Pericardium fibroblast (primary cell): ENCODE results near the gene LMBR1. TPM values are rescaled to one million over a fixed set of nuclear protein-coding genes. Genes with fewer than 3 reads are reported as not detected.

Experiments used
- total RNA-seq: library from RNA; depleted of rRNA; stranded (reverse); fragments of >200 nt; gene quantifications from 2 replicates; pipeline ENCODE4 v1.2.3, GENCODE V29; 2015

Gene LMBR1
- 21.8 and 35.1 TPM in 2 replicates for total RNA-seq

DNA sequence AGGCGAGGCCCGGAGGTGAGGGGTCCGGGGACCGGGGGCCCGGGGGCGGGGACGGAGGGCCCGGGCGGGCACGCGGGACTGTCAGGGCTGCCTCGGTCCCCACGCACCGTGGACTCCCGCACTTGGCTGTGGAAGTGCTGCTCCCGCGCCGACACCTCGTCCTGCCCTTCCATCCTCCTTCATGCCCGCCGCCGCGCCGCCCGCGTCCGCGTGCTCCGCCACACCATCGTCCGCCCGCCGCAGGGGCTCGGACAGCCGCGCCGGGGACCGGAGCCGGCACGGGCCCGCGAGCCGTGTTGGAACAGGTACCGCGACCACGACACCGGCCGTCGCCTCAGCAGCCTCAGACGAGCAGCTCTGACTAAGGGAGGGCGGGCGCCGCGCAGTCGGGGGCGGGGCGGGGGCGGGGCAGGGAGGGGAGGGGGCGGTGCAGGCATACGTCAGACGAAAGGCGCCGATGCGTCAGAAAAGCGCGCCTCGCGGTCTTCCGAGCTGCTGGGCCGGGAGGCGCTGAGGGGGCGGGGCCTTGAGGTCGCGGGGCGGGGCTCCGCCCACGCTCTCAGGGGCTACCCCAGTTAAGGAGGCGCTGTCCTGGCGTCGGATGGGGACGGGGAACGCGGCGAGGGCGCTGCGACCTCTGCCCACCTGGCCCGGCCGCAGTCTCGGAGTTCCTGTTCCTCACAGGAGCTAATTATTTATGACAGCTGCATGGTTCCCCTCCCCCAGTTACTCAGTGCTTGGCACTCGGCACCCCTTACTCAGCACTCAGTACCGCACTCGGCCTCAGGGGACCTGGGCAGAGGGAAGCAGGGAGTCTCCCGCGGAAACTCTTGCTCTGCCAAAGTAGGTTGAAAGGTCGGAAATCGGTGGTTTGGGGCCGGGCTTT lies at the start of gene LMBR1:
Gene LMBR1, minus strand, starts transcription at position 363 of the 886 bp plus-strand sequence. Its CDS starts 190 bp downstream, at position 173.

GRCh38 chr7:156640257-156640948 lies 252.6 kb downstream of the LMBR1 start, which contains the start of gene RNF32:
Gene RNF32 (plus strand): TSS chr7:156640774. CDS start chr7:156643878, 3,104 bp downstream.

Other genes with a start within 250 kb of the LMBR1 start
- 7.7 and 9.6 TPM in 2 replicates for gene NOM1, start 56.5 kb upstream of the LMBR1 start, total RNA-seq
- not detected in 2 replicates for gene MNX1, start 117.5 kb upstream of the LMBR1 start, total RNA-seq
- gene UBE3C, start 245.7 kb upstream of the LMBR1 start, total RNA-seq, result 49.1 and 61.4 TPM in 2 replicates